T follicular helper cell (primary cell): Measurements from ENCODE around the gene COLGALT1.

Source experiments
- DNase-seq: peaks from one replicate; pipeline ENCODE4 v3.0.0-alpha.2; 2020; ENCODE audit warnings: low read depth

The COLGALT1 gene

DNA sequence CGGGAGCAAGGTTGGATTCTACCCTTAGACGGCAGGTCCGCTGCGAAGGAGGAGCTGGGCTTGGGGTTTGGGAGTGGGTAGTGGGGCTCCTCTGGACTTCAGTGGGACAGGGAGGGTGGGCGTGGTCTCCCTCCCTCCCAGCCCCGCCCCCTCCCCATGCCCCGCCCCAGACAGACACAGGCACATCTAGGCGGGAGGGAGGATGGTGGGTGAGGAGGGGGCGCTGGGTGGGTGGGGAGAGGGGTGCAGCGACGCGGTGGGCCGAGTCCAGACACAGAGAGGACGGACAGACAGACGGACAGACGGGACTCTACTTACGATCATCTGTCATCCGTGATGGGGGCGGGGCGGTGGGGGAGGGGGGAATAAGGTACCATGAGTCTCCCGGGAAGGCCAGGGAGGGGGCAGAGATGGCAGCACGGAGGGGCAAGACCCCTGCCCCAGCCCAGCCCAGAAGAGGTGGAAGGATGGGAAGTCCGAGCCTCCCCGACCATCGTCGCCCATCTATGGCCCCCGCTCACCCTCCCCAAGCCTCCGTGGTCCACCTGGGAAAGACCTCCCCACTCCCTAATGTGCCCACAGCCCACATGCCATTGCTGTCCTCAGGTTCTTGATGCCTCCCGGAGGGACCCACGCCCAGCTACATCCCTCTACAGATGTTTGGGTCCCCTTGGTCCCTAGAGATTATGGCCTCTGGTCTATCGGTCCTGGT lies 67.9 kb downstream of the COLGALT1 start:
- no peak for DNase-seq

DNA sequence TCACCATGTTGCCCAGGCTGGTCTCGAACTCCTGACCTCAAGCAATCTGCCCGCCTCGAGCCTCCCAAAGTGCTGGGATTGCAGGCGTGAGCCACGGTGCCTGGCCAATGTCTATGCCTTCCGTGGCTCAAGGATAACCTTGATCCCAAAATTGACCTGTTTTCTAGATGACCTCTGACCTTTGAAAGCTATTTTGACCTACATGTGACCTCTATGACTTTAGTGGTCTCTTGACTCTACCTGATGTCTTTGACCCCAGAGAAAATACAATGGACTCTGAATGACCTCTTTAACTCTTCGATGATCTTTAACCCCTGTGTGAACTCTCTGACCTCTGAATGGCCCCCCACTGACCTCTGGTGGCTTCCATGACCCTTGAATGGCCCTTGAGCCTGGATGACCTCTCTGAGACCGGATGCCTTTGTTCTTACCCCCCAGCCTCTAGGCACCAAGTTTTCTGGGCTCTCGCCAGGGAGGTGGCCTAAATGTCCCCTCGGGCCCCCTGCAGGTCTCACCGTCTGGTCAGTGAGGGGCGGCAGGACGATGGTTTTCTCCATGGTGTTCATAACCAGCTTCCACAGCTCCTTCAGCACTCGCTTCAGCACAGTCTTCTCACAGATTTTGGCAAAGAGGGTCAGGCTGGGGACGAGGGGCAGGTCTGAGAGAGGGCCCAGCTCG lies 69.0 kb downstream of the COLGALT1 start:
- DNase-seq: no peak

DNA sequence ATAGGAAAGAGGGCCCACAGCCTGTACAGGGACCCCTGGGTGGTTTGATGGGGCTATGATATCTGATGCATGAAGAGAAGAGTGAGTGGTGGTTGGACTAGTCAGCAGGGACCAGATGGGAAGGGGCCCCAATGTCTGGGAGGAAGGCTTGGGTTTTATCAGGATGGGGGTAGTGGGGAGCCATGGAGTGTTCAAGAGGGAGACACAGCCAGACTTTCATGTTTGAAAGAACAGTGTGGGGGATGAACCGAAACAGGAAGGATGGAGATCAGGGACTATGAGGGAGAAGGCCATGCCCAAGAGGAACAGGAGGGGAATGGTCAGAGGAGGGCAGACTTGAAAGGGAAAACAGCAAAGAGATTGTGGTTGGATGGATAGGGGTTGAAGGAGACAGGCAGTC lies 69.6 kb downstream of the COLGALT1 start:
- no peak for DNase-seq

DNA sequence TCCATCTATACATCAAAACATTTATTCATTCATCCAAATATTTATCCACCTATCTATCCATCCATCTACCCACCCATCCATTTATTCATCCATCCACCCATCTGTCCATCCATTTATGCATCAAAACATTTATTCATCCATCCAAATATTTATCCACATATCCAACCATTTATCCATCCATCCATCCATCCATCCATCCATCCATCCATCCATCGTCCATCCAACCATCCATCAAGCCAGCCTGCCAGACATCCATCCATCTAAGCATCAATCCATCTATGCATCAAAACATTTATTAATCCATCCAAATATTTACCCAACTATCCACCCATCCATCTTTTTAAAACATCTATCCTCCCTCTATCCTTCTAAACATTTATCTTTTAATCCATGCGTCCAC lies 70.5 kb downstream of the COLGALT1 start:
- no peak for DNase-seq

DNA sequence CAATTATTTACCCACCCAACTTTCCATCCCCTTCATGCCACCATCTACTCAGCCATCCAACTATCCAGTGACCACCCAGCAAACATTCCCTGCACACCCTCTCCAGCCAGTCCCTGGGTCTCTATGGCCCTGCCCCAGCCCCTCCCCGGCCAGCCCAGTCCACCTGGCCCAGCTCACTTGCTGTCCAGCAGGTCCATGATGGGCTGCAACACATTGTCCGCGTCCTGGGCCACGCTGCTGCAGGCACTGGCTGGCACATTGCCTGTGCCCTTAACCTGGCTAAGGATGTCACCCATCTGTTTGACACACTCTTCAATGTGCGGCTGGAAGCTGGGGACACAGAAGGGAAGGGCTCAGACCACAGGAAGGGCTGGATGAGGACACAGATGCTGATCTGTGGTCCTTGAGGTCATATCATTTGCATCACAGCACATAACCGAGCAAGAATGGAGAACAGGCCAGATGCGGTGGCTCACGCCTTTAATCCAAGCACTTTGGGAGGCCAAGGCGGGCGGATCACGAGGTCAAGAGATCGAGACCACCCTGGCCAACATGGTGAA lies 71.1 kb downstream of the COLGALT1 start:
- no peak for DNase-seq

DNA sequence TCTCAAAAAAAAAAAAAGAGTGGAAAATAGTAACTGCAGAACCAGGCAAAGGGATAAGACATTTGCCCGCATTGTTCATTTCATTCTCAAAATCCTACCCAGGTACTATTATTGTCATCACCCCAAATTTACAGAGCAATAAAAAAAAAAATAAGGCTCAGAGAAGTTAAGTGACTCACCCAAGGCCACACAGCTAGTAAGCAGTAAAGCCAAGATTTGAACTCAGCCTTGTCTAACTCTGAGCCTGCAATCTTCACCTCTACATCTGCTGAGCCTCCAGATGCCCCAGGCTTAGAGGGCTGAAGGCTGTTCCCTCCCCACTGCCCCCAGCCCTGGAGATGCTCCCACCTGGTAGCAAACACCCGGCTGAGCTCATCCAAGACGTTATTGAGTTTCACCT lies 71.7 kb downstream of the COLGALT1 start:
- no peak for DNase-seq

DNA sequence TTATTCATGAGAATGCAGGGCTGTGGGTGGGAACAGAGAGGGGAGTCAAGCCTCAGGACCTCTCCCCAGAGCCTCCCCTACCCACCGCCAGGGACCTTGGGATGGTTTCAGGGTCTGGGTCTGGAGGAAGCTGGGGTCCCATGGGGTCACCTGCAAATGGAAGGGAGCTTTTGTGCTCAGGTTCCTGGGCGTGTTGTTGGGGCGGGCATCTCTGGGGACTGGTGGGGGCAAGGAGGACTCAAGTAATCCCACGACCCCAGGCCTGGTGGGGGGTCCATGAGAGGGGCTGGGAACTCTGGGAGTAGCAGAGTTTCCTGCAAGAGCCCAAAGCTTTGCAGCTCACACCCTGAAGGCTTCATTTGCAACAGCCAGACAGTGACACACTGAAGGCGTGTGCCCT lies 72.5 kb downstream of the COLGALT1 start:
- DNase-seq: no peak

DNA sequence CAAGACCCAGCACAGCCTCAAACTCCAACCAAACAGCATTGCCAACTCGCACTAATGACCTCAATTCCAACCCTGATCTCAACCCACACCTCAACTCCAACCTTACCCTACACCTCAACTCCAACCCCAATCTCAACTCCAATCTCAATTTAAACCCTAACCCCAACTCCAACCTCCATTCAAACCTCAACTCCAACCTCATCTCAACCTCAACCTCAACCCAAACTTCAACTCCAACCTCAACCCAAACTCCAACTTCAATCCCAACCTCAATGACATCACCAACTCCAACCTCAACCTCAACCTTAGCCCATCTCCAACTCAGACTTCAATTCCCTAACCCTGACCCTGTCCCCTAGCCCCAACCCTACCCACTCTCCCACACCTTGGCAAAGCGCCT lies 74.3 kb downstream of the COLGALT1 start:
- DNase-seq: no peak

DNA sequence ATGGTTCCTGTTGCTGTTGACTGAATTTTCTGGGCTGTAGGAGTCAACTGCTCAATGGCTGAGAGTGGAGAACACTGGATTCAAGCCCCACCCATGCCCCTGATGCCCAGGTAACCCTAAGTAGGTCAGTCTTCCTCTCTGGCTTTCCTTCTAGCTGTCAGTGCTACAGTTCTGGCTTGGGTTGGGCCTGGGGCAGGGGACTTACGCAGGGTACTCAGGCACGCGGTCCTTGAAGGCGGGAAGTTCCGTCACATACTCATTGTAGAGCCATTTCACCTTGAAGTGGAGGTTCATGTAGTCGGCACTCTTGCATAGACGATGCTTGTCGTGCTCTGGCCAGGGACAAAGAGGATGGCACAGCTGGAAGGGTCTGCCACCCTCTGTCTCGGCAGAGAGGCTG lies 77.1 kb downstream of the COLGALT1 start:
- DNase-seq: no peak
